Astrocyte of the spinal cord (primary cell): ENCODE results near the gene FBXL7.

Experiments used
- DNase-seq: peaks from one replicate; pipeline ENCODE4 v3.0.0; 2011; ENCODE audit warnings: low read depth, low spot score
- H3K4me3 ChIP-seq: 2 replicates; pipeline ENCODE4 v1.5.1; 2011; ENCODE audit warnings: low read depth, mild to moderate bottlenecking, low read length, moderate library complexity
- in situ Hi-C: cut with HindIII; loops from 2 replicates; pipeline ENCODE4 v1.10.0; 2017; ENCODE audit warnings: low sequenced_read_pairs
- TF ChIP-seq, protein P1 (sequence below): IDR thresholded peaks from 2 replicates; pipeline ENCODE4 v1.5.1; 2012; ENCODE audit warnings: low read depth, mild to moderate bottlenecking, low read length, inconsistent platforms

Gene FBXL7

DNA sequence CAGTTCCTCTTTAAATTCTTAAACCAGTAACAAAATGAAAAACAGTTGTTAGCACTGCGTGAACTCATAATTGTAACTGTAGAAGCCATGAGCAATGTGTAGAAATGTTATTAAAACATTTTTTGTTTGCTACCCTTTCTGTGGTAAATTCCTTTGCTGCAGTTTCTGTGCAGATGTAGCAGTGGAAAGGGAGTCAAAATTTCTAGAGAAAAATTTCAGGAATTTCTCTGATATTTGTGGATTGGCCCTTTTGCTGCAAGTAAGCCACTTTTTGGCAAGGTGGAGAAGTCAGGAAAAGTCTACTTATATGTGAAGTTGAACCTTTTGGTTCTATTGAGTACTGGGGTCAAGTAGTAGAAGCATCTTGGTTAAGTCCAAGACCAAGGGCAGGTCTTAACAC, 10.1 kb downstream of the FBXL7 start:
- no peak overlapping the region for H3K4me3 ChIP-seq
- TF ChIP-seq, protein P1, sequence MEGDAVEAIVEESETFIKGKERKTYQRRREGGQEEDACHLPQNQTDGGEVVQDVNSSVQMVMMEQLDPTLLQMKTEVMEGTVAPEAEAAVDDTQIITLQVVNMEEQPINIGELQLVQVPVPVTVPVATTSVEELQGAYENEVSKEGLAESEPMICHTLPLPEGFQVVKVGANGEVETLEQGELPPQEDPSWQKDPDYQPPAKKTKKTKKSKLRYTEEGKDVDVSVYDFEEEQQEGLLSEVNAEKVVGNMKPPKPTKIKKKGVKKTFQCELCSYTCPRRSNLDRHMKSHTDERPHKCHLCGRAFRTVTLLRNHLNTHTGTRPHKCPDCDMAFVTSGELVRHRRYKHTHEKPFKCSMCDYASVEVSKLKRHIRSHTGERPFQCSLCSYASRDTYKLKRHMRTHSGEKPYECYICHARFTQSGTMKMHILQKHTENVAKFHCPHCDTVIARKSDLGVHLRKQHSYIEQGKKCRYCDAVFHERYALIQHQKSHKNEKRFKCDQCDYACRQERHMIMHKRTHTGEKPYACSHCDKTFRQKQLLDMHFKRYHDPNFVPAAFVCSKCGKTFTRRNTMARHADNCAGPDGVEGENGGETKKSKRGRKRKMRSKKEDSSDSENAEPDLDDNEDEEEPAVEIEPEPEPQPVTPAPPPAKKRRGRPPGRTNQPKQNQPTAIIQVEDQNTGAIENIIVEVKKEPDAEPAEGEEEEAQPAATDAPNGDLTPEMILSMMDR: no peak
- in situ Hi-C loops: no loop called here
- peak; percentile 52 for DNase-seq

DNA sequence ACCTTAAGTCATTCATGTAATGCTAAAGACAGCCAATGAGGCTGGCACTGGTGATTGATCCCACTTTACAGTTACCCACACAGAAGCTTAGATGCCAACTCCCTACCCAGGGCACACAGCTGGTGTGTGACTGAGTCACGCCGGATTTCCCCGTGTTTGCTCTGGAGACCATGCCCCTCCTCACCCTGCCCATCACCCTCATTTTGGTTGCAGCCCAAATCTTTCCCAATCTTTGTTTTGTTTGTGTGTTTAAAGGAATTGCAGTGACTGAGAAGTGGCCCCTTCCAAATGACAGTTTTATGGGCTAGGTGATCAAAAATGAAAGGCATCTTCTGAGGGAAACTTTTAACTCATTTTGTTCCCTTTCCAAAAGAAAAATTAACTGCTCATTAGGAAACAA, 10.9 kb downstream of the FBXL7 start:
- TF ChIP-seq, protein P1: no peak
- H3K4me3 ChIP-seq: no peak overlapping the region
- in situ Hi-C loops: no loop called here
- no peak for DNase-seq

DNA sequence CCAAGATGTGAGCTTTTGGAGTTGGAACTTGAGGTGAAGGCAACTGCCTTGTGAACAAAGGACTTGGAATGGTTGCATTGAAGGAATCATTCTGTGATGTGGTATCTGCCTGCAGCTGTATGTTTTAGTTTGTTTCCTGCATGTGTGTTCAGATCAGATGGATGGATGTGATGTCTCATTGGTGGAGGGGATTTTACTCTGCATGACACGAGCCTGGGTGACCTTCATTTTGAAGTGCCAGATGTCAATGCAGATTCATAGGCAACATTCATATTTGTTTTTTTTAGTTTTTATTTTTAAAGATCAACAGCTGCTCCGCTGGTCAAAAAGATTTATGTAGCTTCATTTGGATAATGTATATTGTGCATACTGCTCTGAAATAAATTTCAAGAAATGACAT, 13.5 kb downstream of the FBXL7 start:
- no peak overlapping the region for H3K4me3 ChIP-seq
- DNase-seq: no peak
- in situ Hi-C loops: no loop called here
- TF ChIP-seq, protein P1: no peak

DNA sequence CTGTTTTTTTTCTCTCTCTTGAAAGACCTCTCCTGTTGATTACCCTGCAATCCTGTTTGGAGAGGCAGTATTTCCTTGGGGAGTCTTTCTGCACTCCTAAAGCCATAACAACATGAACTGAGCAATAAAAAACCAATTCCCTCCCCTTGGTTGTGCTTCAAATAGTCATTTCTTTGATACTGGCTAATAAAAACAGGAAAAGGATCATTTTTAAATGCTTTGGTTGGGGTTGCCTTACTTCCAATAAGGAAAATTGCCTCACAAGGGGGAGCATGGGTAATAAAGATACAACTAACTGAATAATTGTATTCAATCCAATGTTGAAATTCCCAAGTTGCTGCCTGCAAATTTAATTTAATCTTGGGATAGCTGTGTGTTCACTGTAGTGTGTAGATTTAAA, 13.9 kb downstream of the FBXL7 start:
- in situ Hi-C loops: no loop called here
- TF ChIP-seq, protein P1: no peak
- no peak overlapping the region for H3K4me3 ChIP-seq
- no peak for DNase-seq

DNA sequence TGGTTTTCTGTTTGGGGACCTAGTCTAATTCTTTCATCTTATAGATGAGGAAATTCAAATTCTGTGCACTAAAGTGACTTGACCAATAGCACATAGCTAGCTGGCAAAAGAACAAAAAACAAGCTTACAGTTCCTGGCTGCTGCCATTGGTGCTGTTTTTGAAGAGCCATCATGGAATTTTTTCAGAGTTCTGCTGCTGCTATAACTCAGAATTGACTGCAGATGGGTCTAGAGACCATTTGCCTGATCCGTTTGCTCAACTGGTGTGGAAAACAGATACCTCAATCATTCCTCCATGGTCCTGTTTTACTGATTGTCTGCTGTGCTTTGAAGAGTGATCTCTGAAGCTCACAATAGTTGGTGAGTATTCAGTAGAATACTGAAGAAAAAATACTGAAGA, 15.2 kb downstream of the FBXL7 start:
- TF ChIP-seq, protein P1: no peak
- H3K4me3 ChIP-seq: no peak overlapping the region
- in situ Hi-C loops: no loop called here
- DNase-seq: no peak

DNA sequence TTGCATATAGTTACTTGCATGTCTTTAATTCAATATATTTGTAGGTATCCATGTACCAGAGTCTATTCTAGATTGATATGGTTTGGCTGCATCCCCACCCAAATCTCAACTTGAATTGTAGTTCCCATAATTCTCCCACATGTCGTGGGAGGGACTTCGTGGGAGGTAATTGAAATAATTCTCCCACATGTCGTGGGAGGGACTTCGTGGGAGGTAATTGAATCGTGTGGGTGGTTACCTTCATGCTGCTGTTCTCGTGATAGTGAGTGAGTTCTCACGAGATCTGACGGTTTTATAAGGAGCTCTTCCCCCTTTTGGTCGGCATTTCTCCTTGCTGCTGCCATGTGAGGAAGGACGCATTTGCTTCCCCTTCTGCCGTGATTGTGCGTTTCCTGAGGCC, 16.5 kb downstream of the FBXL7 start:
- TF ChIP-seq, protein P1: no peak
- DNase-seq: no peak
- no peak overlapping the region for H3K4me3 ChIP-seq
- in situ Hi-C loops: no loop called here

DNA sequence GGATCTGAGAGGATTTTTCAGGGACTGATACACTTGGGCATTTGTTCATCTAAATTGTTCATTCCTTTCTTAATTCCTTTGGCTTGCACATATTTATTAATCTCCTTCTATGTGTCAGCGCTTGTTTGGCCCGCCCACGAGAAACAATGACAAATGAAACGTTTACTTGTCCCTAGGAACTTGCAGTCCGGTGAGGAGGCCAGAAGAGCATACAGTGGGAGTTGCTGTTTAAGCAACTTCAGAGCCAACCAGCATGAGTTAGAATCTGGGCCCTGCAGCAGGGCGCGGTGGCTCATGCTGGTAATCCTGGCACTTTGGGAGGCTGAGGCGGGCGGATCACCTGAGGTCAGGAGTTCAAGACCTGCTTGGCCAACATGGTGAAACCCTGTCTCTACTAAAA, 18.8 kb downstream of the FBXL7 start:
- TF ChIP-seq, protein P1: no peak
- DNase-seq: no peak
- in situ Hi-C loops: no loop called here
- no peak overlapping the region for H3K4me3 ChIP-seq
